ENCODE results near the gene HEMGN.

The HEMGN gene

GRCh38 chr9:97975376-97975775 lies 37.4 kb upstream of the HEMGN start:
- ATAC-seq = no peak
- no peak for TF ChIP-seq ZNF70 (CRISPR knock-in tag; IDR thresholded peaks at IDR 0.05)
- TF ChIP-seq PPARA (CRISPR knock-in tag; IDR thresholded peaks at IDR 0.05; ENCODE audit: borderline replicate concordance) = no peak
- no peak for TF ChIP-seq ZNF565 (CRISPR knock-in tag; conservative IDR thresholded peaks at IDR 0.05; ENCODE audit: low read depth)
- no peak for TF ChIP-seq ZNF8 (CRISPR knock-in tag; IDR thresholded peaks at IDR 0.05)
- TF ChIP-seq ARNTL (CRISPR knock-in tag; IDR thresholded peaks at IDR 0.05; ENCODE audit: borderline replicate concordance, low read depth) = no peak
- no peak for TF ChIP-seq BACH2 (CRISPR knock-in tag; IDR thresholded peaks at IDR 0.05; ENCODE audit: borderline replicate concordance)
- TF ChIP-seq CREB5 (CRISPR knock-in tag; IDR thresholded peaks at IDR 0.05; ENCODE audit: low read depth) = no peak
- no peak for TF ChIP-seq ZC3H10 (CRISPR knock-in tag; IDR thresholded peaks at IDR 0.05)
- TF ChIP-seq ZFP30 (CRISPR knock-in tag; IDR thresholded peaks at IDR 0.05) = no peak
- no peak for TF ChIP-seq CSRNP3 (CRISPR knock-in tag; IDR thresholded peaks at IDR 0.05)
- no peak for TF ChIP-seq CSDC2 (CRISPR knock-in tag; IDR thresholded peaks at IDR 0.05)
- TF ChIP-seq ZFP3 (CRISPR knock-in tag; IDR thresholded peaks at IDR 0.05) = no peak
- no peak for TF ChIP-seq ESRRG (CRISPR knock-in tag; IDR thresholded peaks at IDR 0.05)
- TF ChIP-seq OSR1 (CRISPR knock-in tag; IDR thresholded peaks at IDR 0.05) = no peak
- no peak for TF ChIP-seq RARB (CRISPR knock-in tag; IDR thresholded peaks at IDR 0.05)
- TF ChIP-seq ISL1 (CRISPR knock-in tag; IDR thresholded peaks at IDR 0.05) = no peak

GRCh38 chr9:97972753-97973152 lies 34.8 kb upstream of the HEMGN start:
- TF ChIP-seq TCF4 (CRISPR knock-in tag; IDR thresholded peaks at IDR 0.05; ENCODE audit: borderline replicate concordance) = no peak
- TF ChIP-seq TOX (CRISPR knock-in tag; IDR thresholded peaks at IDR 0.05; ENCODE audit: borderline replicate concordance) = no peak
- no peak for TF ChIP-seq ISL1 (CRISPR knock-in tag; IDR thresholded peaks at IDR 0.05)
- no peak for TF ChIP-seq ZFP3 (CRISPR knock-in tag; IDR thresholded peaks at IDR 0.05)
- TF ChIP-seq RARB (CRISPR knock-in tag; IDR thresholded peaks at IDR 0.05) = no peak
- no peak for ATAC-seq

GRCh38 chr9:97970165-97970564 lies 32.2 kb upstream of the HEMGN start:
- no peak for ATAC-seq
- TF ChIP-seq TSHZ2 (CRISPR knock-in tag; IDR thresholded peaks at IDR 0.05) = no peak
- no peak for TF ChIP-seq SNAI2 (CRISPR knock-in tag; IDR thresholded peaks at IDR 0.05)
- TF ChIP-seq ISL1 (CRISPR knock-in tag; IDR thresholded peaks at IDR 0.05) = no peak
- no peak for TF ChIP-seq ZNF8 (CRISPR knock-in tag; IDR thresholded peaks at IDR 0.05)
- TF ChIP-seq CSRNP3 (CRISPR knock-in tag; IDR thresholded peaks at IDR 0.05) = no peak
- TF ChIP-seq GLIS3 (CRISPR knock-in tag; IDR thresholded peaks at IDR 0.05) = no peak
- no peak for TF ChIP-seq ESRRG (CRISPR knock-in tag; IDR thresholded peaks at IDR 0.05)
- no peak for TF ChIP-seq CSDC2 (CRISPR knock-in tag; IDR thresholded peaks at IDR 0.05)
- no peak for TF ChIP-seq ZFP30 (CRISPR knock-in tag; IDR thresholded peaks at IDR 0.05)
- no peak for TF ChIP-seq ARNTL (CRISPR knock-in tag; IDR thresholded peaks at IDR 0.05; ENCODE audit: borderline replicate concordance, low read depth)
- no peak for TF ChIP-seq ZNF70 (CRISPR knock-in tag; IDR thresholded peaks at IDR 0.05)

- TF ChIP-seq PPARA (CRISPR knock-in tag; IDR thresholded peaks at IDR 0.05; ENCODE audit: borderline replicate concordance) (no peak), ZFP30 (CRISPR knock-in tag; IDR thresholded peaks at IDR 0.05) (no peak), GLIS3 (CRISPR knock-in tag; IDR thresholded peaks at IDR 0.05) (no peak), TSHZ2 (CRISPR knock-in tag; IDR thresholded peaks at IDR 0.05) (no peak), ZNF8 (CRISPR knock-in tag; IDR thresholded peaks at IDR 0.05) (no peak), ISL1 (CRISPR knock-in tag; IDR thresholded peaks at IDR 0.05) (no peak), ZNF70 (CRISPR knock-in tag; IDR thresholded peaks at IDR 0.05) (no peak), BACH2 (CRISPR knock-in tag; IDR thresholded peaks at IDR 0.05; ENCODE audit: borderline replicate concordance) (no peak), ZC3H10 (CRISPR knock-in tag; IDR thresholded peaks at IDR 0.05) (no peak), PATZ1 (CRISPR knock-in tag; IDR thresholded peaks at IDR 0.05; ENCODE audit: borderline replicate concordance) (no peak), RARB (CRISPR knock-in tag; IDR thresholded peaks at IDR 0.05) (no peak)
- no peak for ATAC-seq
Observed at GRCh38 chr9:97969014-97969413, 31.0 kb upstream of the HEMGN start.
